GM19468 (cell line): Measurements from ENCODE around the gene SPACDR.

ENCODE experiments used
- ATAC-seq: cut with Tn5 transposase; IDR thresholded peaks from one replicate; pipeline ENCODE4 v1.9.1; 2021; ENCODE audit warnings: mild to moderate bottlenecking, moderate library complexity, moderate number of reproducible peaks; ENCODE audit not compliant: unreplicated experiment; ENCODE audit errors: extremely low read depth

The SPACDR gene

GRCh38 chr7:100423315-100423714 is 40.7 kb downstream of the SPACDR start:
- ATAC-seq: no peak

GRCh38 chr7:100419660-100420226 is 44.3 kb downstream of the SPACDR start:
- no peak for ATAC-seq

- ATAC-seq: no peak
These were observed 45.0 kb downstream of the SPACDR start for GRCh38 chr7:100418930-100419659.

GRCh38 chr7:100415448-100415847 is 48.6 kb downstream of the SPACDR start:
- no peak for ATAC-seq

- ATAC-seq: no peak
These were observed 50.2 kb downstream of the SPACDR start for GRCh38 chr7:100413889-100414288.

GRCh38 chr7:100413346-100413745 is 50.7 kb downstream of the SPACDR start:
- ATAC-seq: no peak

GRCh38 chr7:100411101-100411500 is 53.0 kb downstream of the SPACDR start:
- ATAC-seq: no peak

GRCh38 chr7:100407285-100408180 is 56.5 kb downstream of the SPACDR start:
- no peak for ATAC-seq

- ATAC-seq: no peak
These were observed 57.3 kb downstream of the SPACDR start for GRCh38 chr7:100406767-100407166.
